Measurements from ENCODE around the gene MDH2. TPM values are rescaled to one million over a fixed set of nuclear protein-coding genes. Genes with fewer than 3 reads are reported as not detected.
"Not testable (repeated sequence)": the region's sequence is repeated elsewhere in the genome, so short reads cannot be mapped to it uniquely, and the experiment has no call there.

The MDH2 gene
- total RNA-seq, 4 donors from 2014 or later = 91.3 to 181 (median 105) TPM

DNA sequence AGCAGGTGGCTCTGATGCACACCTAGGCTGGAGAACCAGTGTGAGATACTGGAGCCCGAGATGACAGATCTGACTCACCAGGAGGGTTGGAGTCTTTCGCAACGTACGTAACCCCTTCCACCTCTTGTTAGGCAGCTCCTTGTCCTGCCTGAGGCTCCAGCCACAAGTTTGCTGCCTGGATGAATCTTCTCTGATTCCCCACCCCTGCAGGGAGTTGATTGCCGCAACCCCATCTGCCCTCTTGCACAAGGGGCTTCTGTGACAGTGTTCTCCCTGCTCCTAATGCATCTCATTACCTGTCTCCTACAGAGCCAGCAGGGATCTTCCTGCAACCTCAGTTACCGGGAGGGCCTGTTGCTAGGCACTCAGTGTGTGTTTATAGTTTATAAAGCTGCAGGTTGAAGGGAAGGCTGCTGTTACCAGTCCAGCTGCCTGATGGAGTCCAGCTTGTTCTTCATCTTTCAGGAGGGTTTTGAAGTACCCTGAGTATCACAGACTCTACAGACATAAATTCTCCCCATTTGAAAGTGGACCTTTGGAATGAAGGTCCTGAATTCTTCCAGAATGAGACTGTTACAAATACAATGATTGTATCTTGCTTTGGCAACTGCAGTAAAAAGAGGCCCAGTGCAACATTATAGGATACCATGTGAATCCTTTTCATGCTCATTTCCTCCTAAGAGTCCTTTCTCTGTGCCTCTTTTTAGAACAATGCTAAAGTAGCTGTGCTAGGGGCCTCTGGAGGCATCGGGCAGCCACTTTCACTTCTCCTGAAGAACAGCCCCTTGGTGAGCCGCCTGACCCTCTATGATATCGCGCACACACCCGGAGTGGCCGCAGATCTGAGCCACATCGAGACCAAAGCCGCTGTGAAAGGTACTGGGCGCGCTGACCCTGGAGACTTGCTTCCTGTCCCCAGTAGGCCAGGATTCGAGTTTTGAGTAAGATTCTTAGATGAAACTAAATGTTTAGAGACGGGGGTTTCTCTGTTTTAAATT, 6.5 kb downstream of the MDH2 start:
- H3K27ac ChIP-seq (replicated peaks in 1 of 4) = peak overlapping the region; percentile 35 to 62 (median 50)
- WGBS = 65% methylated on average over 11 of the region's 18 CpGs
- peaks cover 25 to 49% (median 37%) of the 10 kb centered on the region in 4 donors for H3K4me1 ChIP-seq
- H3K36me3 ChIP-seq = peaks cover 23 to 64% (median 48%) of the 10 kb centered on the region in 4 donors
- TF ChIP-seq POLR2AphosphoS5 (IDR thresholded peaks at IDR 0.05) = peak in 1 of 2 donors; percentile 9
- TF ChIP-seq, protein P1, sequence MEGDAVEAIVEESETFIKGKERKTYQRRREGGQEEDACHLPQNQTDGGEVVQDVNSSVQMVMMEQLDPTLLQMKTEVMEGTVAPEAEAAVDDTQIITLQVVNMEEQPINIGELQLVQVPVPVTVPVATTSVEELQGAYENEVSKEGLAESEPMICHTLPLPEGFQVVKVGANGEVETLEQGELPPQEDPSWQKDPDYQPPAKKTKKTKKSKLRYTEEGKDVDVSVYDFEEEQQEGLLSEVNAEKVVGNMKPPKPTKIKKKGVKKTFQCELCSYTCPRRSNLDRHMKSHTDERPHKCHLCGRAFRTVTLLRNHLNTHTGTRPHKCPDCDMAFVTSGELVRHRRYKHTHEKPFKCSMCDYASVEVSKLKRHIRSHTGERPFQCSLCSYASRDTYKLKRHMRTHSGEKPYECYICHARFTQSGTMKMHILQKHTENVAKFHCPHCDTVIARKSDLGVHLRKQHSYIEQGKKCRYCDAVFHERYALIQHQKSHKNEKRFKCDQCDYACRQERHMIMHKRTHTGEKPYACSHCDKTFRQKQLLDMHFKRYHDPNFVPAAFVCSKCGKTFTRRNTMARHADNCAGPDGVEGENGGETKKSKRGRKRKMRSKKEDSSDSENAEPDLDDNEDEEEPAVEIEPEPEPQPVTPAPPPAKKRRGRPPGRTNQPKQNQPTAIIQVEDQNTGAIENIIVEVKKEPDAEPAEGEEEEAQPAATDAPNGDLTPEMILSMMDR (IDR thresholded peaks at IDR 0.05) = no peak
- H3K9me3 ChIP-seq = no peaks in the 10 kb centered on the region
- intact Hi-C loops (cut with DNase I) = no loop called here
- DNase-seq (ENCODE audit: extremely low spot score) = no peak
- H3K4me3 ChIP-seq = no peak overlapping the region
- no peaks in the 10 kb centered on the region for H3K27me3 ChIP-seq

DNA sequence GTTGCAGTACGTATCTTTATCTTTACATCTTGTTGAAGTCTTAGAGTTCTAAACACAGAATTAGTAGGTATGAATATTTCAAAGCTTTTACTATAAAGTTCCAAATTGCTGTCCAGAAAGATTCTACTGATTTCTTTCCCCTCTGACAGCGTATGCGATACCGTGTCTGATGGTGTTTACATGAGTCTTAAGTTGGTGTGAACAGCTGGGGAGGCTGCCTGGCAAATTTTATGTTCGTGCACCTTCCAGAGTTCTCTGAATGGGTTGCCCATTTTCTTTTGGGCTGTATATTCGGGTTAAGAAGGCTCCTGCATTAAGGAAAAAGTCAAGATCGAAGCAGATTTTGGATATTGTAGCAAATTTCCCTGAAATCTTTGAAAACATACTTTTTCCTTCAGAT, 8.3 kb downstream of the MDH2 start:
- no peak for DNase-seq (ENCODE audit: extremely low spot score)
- intact Hi-C loops (cut with DNase I) = no loop called here
- WGBS = 90% methylated on average over 7 of the region's 7 CpGs
- Histone ChIP-seq H3K27me3 (no peaks in the 10 kb centered on the region), H3K4me3 (no peak overlapping the region), H3K36me3 (peaks cover 41 to 82% (median 66%) of the 10 kb centered on the region in 4 donors), H3K9me3 (no peaks in the 10 kb centered on the region), H3K4me1 (peaks cover 25 to 31% (median 27%) of the 10 kb centered on the region in 4 donors), H3K27ac (replicated peaks in 1 of 4) (no peak overlapping the region)
- TF ChIP-seq, protein P1 (IDR thresholded peaks at IDR 0.05) = no peak
- no peak for TF ChIP-seq POLR2A (IDR thresholded peaks at IDR 0.05; ENCODE audit: low read depth)
- no peak for TF ChIP-seq EP300 (IDR thresholded peaks at IDR 0.05)
- TF ChIP-seq POLR2AphosphoS5 (IDR thresholded peaks at IDR 0.05) = no peak

DNA sequence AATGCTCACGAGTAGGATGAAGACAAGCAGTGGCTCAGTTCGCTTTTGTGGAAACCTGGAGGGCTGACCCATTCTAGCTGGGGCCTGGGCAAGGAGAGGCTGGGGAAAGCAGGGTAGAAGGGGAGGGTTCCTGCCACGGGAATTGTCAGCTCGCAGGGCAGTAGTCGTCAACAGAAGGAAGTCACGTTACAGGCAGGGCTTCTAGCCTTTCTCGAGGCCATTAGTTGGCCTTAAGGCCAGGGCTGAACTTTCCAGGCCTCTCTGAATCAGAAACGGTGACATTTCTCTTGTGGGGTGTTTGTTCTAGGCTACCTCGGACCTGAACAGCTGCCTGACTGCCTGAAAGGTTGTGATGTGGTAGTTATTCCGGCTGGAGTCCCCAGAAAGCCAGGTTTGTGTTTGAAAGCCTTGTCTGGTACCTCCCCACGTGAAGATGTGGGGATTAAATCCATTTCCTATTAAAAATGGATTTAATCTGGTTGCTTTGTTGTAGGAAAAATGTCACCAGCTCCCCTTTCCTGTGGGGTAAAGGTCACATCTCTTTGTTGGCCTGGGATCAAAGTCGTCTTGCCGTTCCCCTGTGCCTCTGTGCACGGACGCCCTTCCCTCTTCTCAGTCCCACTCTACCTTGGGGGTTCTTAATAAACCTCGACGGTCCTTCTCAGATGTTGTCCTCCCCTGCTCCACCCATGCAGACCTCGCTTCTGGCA, 9.4 kb downstream of the MDH2 start:
- TF ChIP-seq, protein P1 (IDR thresholded peaks at IDR 0.05) = no peak
- no peak for TF ChIP-seq POLR2AphosphoS5 (IDR thresholded peaks at IDR 0.05)
- no peak for TF ChIP-seq EP300 (IDR thresholded peaks at IDR 0.05)
- no peak for TF ChIP-seq POLR2A (IDR thresholded peaks at IDR 0.05; ENCODE audit: low read depth)
- Histone ChIP-seq H3K27ac (replicated peaks in 1 of 4) (peak overlapping the region in 1 of 4 donors; percentile 10), H3K4me3 (no peak overlapping the region), H3K36me3 (peaks cover 44 to 84% (median 73%) of the 10 kb centered on the region in 4 donors), H3K4me1 (peaks cover 22 to 29% (median 28%) of the 10 kb centered on the region in 4 donors), H3K27me3 (no peaks in the 10 kb centered on the region), H3K9me3 (no peaks in the 10 kb centered on the region)
- WGBS = 88% methylated on average over 18 of the region's 18 CpGs
- no peak for DNase-seq (ENCODE audit: extremely low spot score)
- intact Hi-C loops (cut with DNase I) = no loop called here

DNA sequence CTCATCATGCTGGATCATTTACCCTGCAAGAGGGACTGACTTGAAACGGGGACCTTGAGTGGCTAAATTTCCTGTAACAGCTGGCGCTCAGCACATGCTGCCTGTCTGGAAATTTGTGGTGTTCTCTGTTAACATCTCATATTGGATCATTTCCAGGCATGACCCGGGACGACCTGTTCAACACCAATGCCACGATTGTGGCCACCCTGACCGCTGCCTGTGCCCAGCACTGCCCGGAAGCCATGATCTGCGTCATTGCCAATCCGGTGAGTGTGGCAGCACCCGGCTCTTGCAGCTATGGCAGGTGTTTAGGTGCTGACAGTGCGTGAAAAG, 9.9 kb downstream of the MDH2 start:
- intact Hi-C loops (cut with DNase I) = no loop called here
- Histone ChIP-seq H3K36me3 (peaks cover 44 to 88% (median 77%) of the 10 kb centered on the region in 4 donors), H3K4me3 (no peak overlapping the region), H3K9me3 (no peaks in the 10 kb centered on the region), H3K4me1 (peaks cover 22 to 28% (median 26%) of the 10 kb centered on the region in 4 donors), H3K27ac (replicated peaks in 1 of 4) (no peak overlapping the region), H3K27me3 (no peaks in the 10 kb centered on the region)
- TF ChIP-seq POLR2A (IDR thresholded peaks at IDR 0.05; ENCODE audit: low read depth) (no peak), EP300 (IDR thresholded peaks at IDR 0.05) (no peak), POLR2AphosphoS5 (IDR thresholded peaks at IDR 0.05) (no peak)
- TF ChIP-seq, protein P1 (IDR thresholded peaks at IDR 0.05) = no peak
- DNase-seq (ENCODE audit: extremely low spot score) = no peak
- WGBS = 81% methylated on average over 11 of the region's 11 CpGs

GRCh38 chr7:76058745-76059144, 10.8 kb downstream of the MDH2 start:
- H3K27ac ChIP-seq (replicated peaks in 1 of 4); H3K9me3 ChIP-seq; DNase-seq (ENCODE audit: extremely low spot score); H3K27me3 ChIP-seq; H3K4me3 ChIP-seq; intact Hi-C loops (cut with DNase I): not testable (repeated sequence)
- H3K36me3 ChIP-seq = peaks cover 46 to 88% (median 85%) of the 10 kb centered on the region in 4 donors
- 87% methylated on average over 7 of the region's 7 CpGs for WGBS
- H3K4me1 ChIP-seq = peaks cover 21 to 24% (median 21%) of the 10 kb centered on the region in 4 donors
